Amygdala (tissue), 56 donors: ENCODE measurements around the gene TIMELESS.
"Not testable (repeated sequence)": the region's sequence is repeated elsewhere in the genome, so short reads cannot be mapped to it uniquely, and the experiment has no call there.

Source experiments
- DNase-seq, 56 donors: peaks; one replicate each; lab custom pipeline; 2025; lab: John Stamatoyannopoulos, UW

TIMELESS gene

DNA sequence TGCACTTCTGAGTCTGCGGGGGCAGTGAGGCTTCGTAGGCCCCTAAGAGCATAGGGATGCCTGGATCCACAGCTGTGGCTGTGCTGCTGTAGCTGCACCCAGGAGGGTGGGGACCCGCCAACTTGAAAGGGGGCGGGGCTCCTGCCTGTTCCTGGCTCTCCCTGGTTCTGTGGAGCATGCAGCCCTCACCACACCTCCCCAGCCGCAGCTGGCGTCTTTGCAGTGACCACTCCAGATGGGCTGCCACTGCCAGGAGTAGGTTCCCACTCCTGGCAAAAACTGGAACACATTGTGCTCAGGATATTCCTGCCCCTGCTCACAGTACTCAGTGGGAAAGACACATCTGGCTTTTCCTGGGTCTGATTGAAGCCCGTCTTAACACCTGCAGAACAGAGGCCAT is 35.8 kb downstream of the TIMELESS start:
- no peak for DNase-seq

GRCh38 chr12:56411781-56412639 is 37.2 kb downstream of the TIMELESS start:
- DNase-seq, result no peak

- no peak for DNase-seq
These were observed 38.5 kb downstream of the TIMELESS start for GRCh38 chr12:56410768-56411167.

GRCh38 chr12:56408799-56409417 is 40.3 kb downstream of the TIMELESS start:
- no peak for DNase-seq

DNA sequence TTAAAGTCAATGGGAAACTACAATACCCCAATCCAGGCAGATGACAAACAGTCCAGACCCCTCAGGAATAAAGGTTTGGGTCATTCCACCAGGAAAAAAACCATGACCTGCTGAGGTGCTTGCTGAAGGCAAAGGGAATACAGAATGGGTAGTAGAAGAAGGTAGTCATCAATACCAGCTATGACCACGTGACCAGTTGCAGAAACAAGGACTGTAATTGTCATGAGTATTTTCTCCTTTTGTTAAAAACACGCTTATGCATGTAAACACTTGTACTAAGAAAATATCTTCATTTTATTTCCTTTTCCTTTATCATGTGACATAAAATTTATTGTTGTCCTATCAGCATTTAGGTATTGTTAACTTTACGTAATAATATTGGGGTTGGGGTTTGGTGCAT is 45.0 kb downstream of the TIMELESS start:
- DNase-seq, result not testable (repeated sequence)

GRCh38 chr12:56401612-56402011 is 47.6 kb downstream of the TIMELESS start:
- not testable (repeated sequence) for DNase-seq

- not testable (repeated sequence) for DNase-seq
These were observed 48.1 kb downstream of the TIMELESS start for GRCh38 chr12:56401125-56401524.

DNA sequence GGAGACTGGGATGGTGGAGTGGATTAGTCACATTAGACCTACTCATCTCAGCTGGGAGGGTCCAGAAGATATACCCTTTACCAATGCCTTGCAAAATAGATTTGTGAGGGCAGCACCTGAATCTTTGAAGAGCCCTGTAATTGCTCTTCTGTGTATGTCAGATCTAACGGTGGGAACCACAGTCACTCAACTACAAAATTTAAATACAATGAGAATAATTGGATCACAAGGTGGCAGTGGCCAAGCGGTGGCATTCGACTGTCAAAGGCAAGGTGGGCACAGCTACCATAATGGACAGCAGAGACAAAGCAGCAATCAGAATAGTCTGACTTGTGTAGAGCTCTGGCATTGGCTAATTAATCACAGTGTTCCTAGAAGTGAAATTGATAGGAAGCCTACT is 49.8 kb downstream of the TIMELESS start:
- DNase-seq, result not testable (repeated sequence)

DNA sequence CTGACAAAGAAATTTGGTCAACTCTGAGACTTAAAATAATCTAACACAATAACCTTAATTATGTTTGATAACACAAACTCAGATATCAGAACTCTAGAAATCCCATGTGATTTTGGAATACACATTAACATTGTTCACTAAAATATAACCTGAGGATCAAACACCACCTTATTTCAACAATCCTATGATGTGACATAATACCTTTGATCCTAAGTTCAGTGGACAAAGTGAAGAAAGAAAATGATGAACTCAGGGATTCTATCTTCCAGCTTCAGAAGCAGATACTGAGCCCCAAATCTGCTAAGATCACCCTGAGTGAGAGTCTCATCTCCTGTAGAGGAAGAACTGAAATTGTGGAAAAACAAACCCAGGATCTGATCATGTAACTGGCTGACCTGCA is 50.9 kb downstream of the TIMELESS start:
- no peak for DNase-seq

DNA sequence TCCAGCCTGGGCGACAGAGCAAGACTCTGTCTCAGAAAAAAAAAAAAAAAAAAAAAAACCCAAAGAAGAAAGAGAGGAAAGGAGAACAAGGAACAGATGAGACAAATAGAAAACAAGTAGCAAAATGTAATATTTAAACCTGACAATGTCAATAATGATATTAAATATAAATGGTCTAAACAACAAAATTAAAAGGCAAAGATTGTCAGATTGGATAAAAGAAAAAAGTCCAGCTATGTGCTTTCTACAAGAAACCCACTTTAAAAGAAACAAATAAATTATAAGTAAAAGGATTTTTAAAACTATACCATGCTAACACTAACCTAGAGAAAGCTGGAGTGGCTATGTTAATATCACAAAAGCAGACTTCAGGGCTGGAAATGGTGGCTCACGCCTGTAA is 56.9 kb downstream of the TIMELESS start:
- no peak for DNase-seq

DNA sequence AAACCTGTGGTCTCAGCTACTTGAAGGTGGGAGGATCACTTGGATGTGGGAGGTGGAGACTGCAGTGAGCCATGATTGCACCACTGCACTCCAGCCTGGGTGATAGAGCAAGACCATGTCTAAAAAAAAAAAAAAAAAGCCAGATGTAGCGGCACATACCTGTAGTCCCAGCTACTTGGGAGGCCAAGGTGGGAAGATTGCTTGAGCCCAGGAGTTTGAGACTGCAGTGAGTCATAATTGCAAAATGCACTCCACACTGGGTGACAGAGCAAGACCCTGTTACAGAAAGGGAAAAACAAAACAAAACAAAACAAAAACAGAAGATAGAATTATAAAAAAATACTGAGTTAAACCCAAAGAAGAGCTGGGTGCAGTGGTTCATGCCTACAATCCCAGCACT is 57.5 kb downstream of the TIMELESS start:
- no peak for DNase-seq

GRCh38 chr12:56389412-56389811 is 59.8 kb downstream of the TIMELESS start:
- no peak for DNase-seq

- no peak for DNase-seq
These were observed 62.0 kb downstream of the TIMELESS start for GRCh38 chr12:56387152-56387736.

DNA sequence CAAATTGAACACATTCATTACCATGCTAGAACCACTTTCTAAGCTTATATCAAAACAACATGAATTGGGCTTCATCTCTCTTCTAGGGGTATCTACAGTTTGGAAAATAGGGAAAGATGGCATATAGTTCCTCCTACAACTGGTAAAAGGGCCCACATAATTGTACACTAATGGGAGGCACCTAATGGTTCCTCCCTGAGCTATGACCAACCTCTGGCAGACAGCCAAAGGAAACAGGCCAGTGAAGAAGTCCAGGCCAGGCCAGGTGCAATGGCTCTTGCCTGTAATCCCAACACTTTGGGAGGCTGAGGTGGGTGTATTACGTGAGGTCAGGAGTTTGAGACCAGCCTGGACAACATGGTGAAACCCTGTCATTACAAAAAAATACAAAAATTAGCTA is 63.4 kb downstream of the TIMELESS start:
- DNase-seq, result no peak

DNA sequence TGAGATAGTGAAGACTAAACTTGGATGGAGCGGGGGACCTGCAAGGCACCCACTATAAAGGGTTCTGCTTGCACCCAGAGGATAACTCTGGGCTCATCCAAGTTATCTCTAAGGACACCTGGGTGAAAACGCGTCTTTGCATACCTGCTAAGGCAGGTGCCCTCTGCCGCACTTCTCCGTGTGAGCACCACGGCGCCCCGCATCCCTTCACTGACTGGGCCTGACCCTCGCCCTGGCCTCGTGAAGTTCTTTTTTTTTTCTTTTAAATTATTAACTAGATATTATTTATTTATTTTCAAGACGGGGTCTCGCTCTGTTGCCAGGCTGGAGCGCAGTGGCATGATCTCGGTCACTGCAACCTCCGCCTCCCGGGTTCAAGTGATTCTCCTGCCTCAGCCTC is 66.6 kb downstream of the TIMELESS start:
- DNase-seq, result no peak

DNA sequence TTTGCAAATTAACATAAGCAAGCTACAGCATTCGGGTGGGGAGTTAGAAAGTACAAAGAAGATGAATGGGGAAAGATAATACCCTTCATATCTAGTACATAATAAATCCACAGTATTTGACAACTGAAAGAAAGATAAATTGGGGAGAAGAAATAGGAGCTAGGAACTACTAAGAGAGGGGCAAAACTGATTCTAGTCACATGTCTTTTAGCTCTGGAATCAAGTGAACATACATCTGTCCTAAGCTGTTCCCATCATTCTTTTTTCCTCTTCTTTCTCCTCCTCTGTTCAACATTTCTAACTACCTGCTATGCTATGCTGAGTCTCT is 71.3 kb downstream of the TIMELESS start:
- DNase-seq, result no peak

GRCh38 chr12:56377310-56377988 is 71.8 kb downstream of the TIMELESS start:
- no peak for DNase-seq

DNA sequence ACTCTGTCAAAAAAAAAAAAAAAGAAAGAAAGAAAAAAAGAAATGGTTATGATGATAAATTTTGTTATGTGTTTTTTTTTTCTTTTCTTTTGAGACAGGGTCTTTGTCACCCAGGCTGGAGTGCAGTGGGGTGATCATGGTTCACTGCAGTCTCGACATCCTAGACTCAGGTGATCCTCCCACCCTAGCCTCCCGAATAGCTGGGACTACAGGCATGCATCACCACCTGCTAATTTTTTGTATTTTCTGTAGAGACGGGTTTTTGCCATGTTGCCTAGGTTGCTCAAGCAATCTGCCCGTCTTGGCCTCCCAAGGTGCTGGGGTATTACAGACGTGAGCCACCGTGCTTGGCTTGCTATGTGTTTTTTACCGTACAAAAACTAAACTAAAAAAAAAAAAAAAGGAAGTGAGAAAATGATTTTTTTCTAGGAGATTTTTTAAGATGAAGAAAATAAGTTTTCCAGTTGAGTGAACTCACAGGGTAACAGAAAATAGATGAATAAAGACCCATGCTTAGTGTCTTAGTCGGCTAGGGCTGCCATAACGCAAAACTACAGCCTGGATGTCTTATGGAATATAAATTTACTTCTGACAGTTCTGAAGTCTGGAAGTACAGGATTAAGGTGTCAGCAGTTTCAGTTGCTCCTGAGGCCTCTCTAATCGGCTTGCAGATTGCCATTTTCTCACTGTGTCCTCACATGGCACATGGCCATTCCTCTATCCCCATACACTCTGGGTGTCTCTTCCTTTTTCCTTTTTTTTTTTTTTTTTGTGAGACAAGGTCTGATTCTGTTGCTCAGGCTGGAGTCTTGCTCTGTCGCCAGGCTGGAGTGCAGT is 73.4 kb downstream of the TIMELESS start:
- no peak for DNase-seq

GRCh38 chr12:56374726-56375597 is 74.3 kb downstream of the TIMELESS start:
- no peak for DNase-seq
